HL-60 (cell line): ENCODE measurements around the gene CCNYL1.

ENCODE experiments used
- DNase-seq, 2 experiments: peaks; one replicate each; pipeline ENCODE4 v3.0.0-alpha.2; 2010 to 2020; ENCODE audit warnings: low read depth in 1 of 2, low spot score in 1 of 2
- H3K27ac ChIP-seq: fragments of 250-450 bp; sonication (Bioruptor Pico); replicated peaks from 2 replicates; pipeline ENCODE4 v1.5.1; 2020; ENCODE audit warnings: mild to moderate bottlenecking, moderate library complexity
- H3K27me3 ChIP-seq: fragments of 250-450 bp; sonication (Bioruptor Pico); 2 replicates; pipeline ENCODE4 v1.5.1; 2021; ENCODE audit warnings: mild to moderate bottlenecking, moderate library complexity; ENCODE audit not compliant: insufficient read depth, poor library complexity, severe bottlenecking
- H3K4me3 ChIP-seq: replicated peaks from 2 replicates; pipeline ENCODE4 v1.5.1; 2011; ENCODE audit warnings: mild to moderate bottlenecking, control low read depth, low read length; ENCODE audit not compliant: insufficient read depth
- CTCF ChIP-seq: IDR thresholded peaks from one replicate; pipeline ENCODE4 v1.5.1; 2011; ENCODE audit warnings: low read length, control low read depth, inconsistent platforms; ENCODE audit not compliant: insufficient read depth
- GABPA ChIP-seq: IDR thresholded peaks from 2 replicates; pipeline ENCODE4 v1.6.1; 2012; ENCODE audit warnings: low read depth
- POLR2AphosphoS5 ChIP-seq: IDR thresholded peaks from 2 replicates; pipeline ENCODE4 v1.6.1; 2012; ENCODE audit warnings: low read depth
- REST ChIP-seq: IDR thresholded peaks from 2 replicates; pipeline ENCODE4 v1.6.1; 2012; ENCODE audit warnings: low read depth; ENCODE audit not compliant: insufficient replicate concordance
- SPI1 ChIP-seq: IDR thresholded peaks from 2 replicates; pipeline ENCODE4 v1.6.1; 2012; ENCODE audit warnings: low read depth, mild to moderate bottlenecking, borderline replicate concordance

CCNYL1 gene

GRCh38 chr2:207729465-207729998 is 18.1 kb downstream of the CCNYL1 start:
- TF ChIP-seq GABPA (no peak), CTCF (no peak), REST (no peak), SPI1 (no peak), POLR2AphosphoS5 (no peak)
- Histone ChIP-seq H3K27me3 (no peaks in the 10 kb centered on the region), H3K27ac (no peak overlapping the region), H3K4me3 (no peak overlapping the region)
- no peak for DNase-seq

- DNase-seq = no peak
- TF ChIP-seq GABPA (no peak), SPI1 (no peak), CTCF (no peak), REST (no peak), POLR2AphosphoS5 (no peak)
- no peaks in the 10 kb centered on the region for H3K27me3 ChIP-seq
- H3K4me3 ChIP-seq = no peak overlapping the region
- H3K27ac ChIP-seq = no peak overlapping the region
These were observed 19.7 kb downstream of the CCNYL1 start for GRCh38 chr2:207731138-207731537.

GRCh38 chr2:207733597-207734240 is 22.3 kb downstream of the CCNYL1 start:
- peak overlapping the region; percentile 18; the same call in 1 of the 2 replicates for H3K27ac ChIP-seq

More at GRCh38 chr2:207733597-207734240, 22.3 kb downstream of the CCNYL1 start:
- TF ChIP-seq GABPA = no peak
- no peak for TF ChIP-seq CTCF
- TF ChIP-seq SPI1 = no peak
- TF ChIP-seq POLR2AphosphoS5 = no peak
- TF ChIP-seq REST = no peak
- H3K4me3 ChIP-seq = no peak overlapping the region
- H3K27me3 ChIP-seq = no peaks in the 10 kb centered on the region
- DNase-seq = no peak
